Colon (tissue), 2 donors: ENCODE data around the gene VWCE.
"Not testable (repeated sequence)": the region's sequence is repeated elsewhere in the genome, so short reads cannot be mapped to it uniquely, and the experiment has no call there.

Experiments used
- FAIRE-seq: peaks from 2 replicates; lab custom pipeline; 2012; peaks lifted over from hg19 to GRCh38; lab: Jason Lieb, UNC
- donor health status: control.
- donor health status: control.

Gene VWCE

GRCh38 chr11:61250796-61251765 lies 44.0 kb downstream of the VWCE start:
- not testable (repeated sequence) for FAIRE-seq

- FAIRE-seq = not testable (repeated sequence)
Measured at GRCh38 chr11:61249201-61249600, 45.9 kb downstream of the VWCE start.

GRCh38 chr11:61248071-61248470 lies 47.0 kb downstream of the VWCE start:
- not testable (repeated sequence) for FAIRE-seq

GRCh38 chr11:61245284-61245964 lies 49.7 kb downstream of the VWCE start:
- not testable (repeated sequence) for FAIRE-seq

GRCh38 chr11:61241526-61241925 lies 53.6 kb downstream of the VWCE start:
- FAIRE-seq = not testable (repeated sequence)

GRCh38 chr11:61240875-61241274 lies 54.2 kb downstream of the VWCE start, which contains the start of gene PGA5:
PGA5 (plus strand) TSS chr11:61241175; CDS start chr11:61241227, 52 bp downstream.
- not testable (repeated sequence) for FAIRE-seq

- not testable (repeated sequence) for FAIRE-seq
Measured at GRCh38 chr11:61240288-61240687, 54.8 kb downstream of the VWCE start.

GRCh38 chr11:61237130-61237529 lies 58.0 kb downstream of the VWCE start:
- FAIRE-seq = not testable (repeated sequence)

- FAIRE-seq = not testable (repeated sequence)
Measured at GRCh38 chr11:61232548-61233145, 62.5 kb downstream of the VWCE start.

- FAIRE-seq = not testable (repeated sequence)
Measured at GRCh38 chr11:61231585-61231984, 63.5 kb downstream of the VWCE start.

GRCh38 chr11:61231033-61231432 lies 64.1 kb downstream of the VWCE start:
- FAIRE-seq = not testable (repeated sequence)

- not testable (repeated sequence) for FAIRE-seq
Measured at GRCh38 chr11:61229458-61229857, 65.7 kb downstream of the VWCE start.

GRCh38 chr11:61226457-61227137 lies 68.5 kb downstream of the VWCE start:
- not testable (repeated sequence) for FAIRE-seq

- not testable (repeated sequence) for FAIRE-seq
Measured at GRCh38 chr11:61222692-61223091, 72.4 kb downstream of the VWCE start.

GRCh38 chr11:61222047-61222446 lies 73.1 kb downstream of the VWCE start, which contains the start of gene PGA4:
PGA4 (plus strand) TSS chr11:61222347; CDS start chr11:61222401, 54 bp downstream.
- FAIRE-seq = not testable (repeated sequence)

GRCh38 chr11:61219016-61219415 lies 76.1 kb downstream of the VWCE start:
- not testable (repeated sequence) for FAIRE-seq

- FAIRE-seq = not testable (repeated sequence)
Measured at GRCh38 chr11:61218306-61218705, 76.8 kb downstream of the VWCE start.

- FAIRE-seq = not testable (repeated sequence)
Measured at GRCh38 chr11:61213711-61214324, 81.3 kb downstream of the VWCE start.

GRCh38 chr11:61212202-61212601 lies 82.9 kb downstream of the VWCE start:
- not testable (repeated sequence) for FAIRE-seq

GRCh38 chr11:61211327-61211952 lies 83.7 kb downstream of the VWCE start:
- FAIRE-seq = not testable (repeated sequence)

- FAIRE-seq = not testable (repeated sequence)
Measured at GRCh38 chr11:61210629-61211028, 84.5 kb downstream of the VWCE start.
